Body of pancreas (tissue), 4 donors: ENCODE results near the gene SDC3.

ENCODE experiments used
- POLR2A ChIP-seq, 3 donors: fragments of 450-650 bp; IDR thresholded peaks; one replicate each; pipeline ENCODE4 v1.6.1; 2016; ENCODE audit warnings: antibody characterized with exemption in 3 of 3, mild to moderate bottlenecking in 2 of 3
- TF ChIP-seq, protein P1 (sequence below), 7 experiments: fragments of 450-650 bp in 4 of 7; fragments of 200-600 bp in 3 of 7; sonication (generic) in 3 of 7; IDR thresholded peaks; one replicate each; pipeline ENCODE4 v1.5.1; 2016 to 2019; ENCODE audit warnings: antibody characterized with exemption in 7 of 7

DNA sequence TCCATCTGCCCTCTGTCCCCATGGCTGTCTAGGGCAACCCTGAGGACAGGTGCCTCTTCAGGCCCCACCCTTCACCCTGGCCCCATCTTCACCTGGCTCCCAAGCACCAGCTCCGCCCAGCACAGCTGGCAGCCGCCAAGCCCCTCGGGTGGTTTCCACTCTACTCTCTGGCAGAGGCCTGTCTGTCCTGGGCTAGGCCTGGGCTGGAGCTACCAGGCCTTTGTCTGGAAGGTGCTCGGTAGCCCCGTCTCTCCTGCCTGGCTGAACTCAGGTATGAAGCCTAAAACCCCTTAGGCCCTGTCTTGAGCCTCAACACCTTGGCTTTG is 17.4 kb downstream of the SDC3 start:
- no peak for TF ChIP-seq POLR2A (IDR thresholded peaks at IDR 0.05)
- TF ChIP-seq, protein P1, sequence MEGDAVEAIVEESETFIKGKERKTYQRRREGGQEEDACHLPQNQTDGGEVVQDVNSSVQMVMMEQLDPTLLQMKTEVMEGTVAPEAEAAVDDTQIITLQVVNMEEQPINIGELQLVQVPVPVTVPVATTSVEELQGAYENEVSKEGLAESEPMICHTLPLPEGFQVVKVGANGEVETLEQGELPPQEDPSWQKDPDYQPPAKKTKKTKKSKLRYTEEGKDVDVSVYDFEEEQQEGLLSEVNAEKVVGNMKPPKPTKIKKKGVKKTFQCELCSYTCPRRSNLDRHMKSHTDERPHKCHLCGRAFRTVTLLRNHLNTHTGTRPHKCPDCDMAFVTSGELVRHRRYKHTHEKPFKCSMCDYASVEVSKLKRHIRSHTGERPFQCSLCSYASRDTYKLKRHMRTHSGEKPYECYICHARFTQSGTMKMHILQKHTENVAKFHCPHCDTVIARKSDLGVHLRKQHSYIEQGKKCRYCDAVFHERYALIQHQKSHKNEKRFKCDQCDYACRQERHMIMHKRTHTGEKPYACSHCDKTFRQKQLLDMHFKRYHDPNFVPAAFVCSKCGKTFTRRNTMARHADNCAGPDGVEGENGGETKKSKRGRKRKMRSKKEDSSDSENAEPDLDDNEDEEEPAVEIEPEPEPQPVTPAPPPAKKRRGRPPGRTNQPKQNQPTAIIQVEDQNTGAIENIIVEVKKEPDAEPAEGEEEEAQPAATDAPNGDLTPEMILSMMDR (IDR thresholded peaks at IDR 0.05) = no peak
